Superior temporal gyrus (tissue), 1 donor: ENCODE data around the gene SLC5A2.
A peak's percentile ranks its signal among the peaks of the same experiment; 100 is the strongest.
"Not testable (repeated sequence)": the region's sequence is repeated elsewhere in the genome, so short reads cannot be mapped to it uniquely, and the experiment has no call there.

Experiments used
- DNase-seq: peaks from one replicate; pipeline ENCODE4 v3.0.0-alpha.2; 2016; ENCODE audit errors: extremely low spot score

SLC5A2 gene

DNA sequence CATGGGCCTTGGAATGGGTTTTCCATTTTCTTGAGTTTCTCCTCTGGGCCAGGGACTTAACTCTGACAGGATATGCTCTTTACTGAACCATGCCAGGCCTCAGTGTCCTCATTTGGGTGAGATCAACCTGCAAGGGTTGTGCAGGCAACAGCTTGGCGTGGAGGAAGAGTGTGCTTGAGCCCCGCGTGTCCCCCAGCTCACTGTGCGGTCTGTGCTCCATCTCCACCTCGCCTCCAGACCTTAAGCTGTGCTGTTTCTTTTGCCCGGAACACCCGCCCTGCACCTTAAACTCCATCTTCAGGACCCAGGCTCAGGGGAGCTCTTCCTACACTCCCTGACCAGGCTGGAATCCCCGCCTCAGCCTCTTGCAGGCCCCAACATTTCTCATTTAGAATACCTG lies 15.6 kb downstream of the SLC5A2 start:
- DNase-seq = no peak

- DNase-seq = no peak
These were observed 17.0 kb downstream of the SLC5A2 start for GRCh38 chr16:31499928-31500327.

GRCh38 chr16:31501226-31501965 lies 18.5 kb downstream of the SLC5A2 start:
- DNase-seq = no peak

DNA sequence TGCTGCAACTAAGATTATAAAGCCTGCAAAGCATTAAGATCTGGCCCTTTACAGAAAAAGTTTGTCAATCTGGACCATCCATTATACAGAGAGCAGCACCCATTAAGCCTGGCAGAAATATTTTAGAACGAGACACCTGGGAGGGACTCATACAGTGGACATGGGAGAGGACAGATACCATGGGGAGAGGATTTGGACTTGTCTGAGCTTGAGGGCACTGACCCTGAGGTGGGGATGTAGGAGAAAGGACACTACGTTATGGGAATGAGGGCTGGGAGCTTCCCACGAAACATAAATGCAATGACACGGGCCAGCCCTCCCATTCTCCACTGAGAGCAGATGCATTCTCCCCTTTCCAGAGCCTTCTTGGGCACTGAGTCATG lies 19.0 kb downstream of the SLC5A2 start:
- no peak for DNase-seq

GRCh38 chr16:31502981-31503380 lies 20.1 kb downstream of the SLC5A2 start:
- DNase-seq = no peak

GRCh38 chr16:31503555-31503954 lies 20.6 kb downstream of the SLC5A2 start:
- DNase-seq = not testable (repeated sequence)

- no peak for DNase-seq
These were observed 21.2 kb downstream of the SLC5A2 start for GRCh38 chr16:31504159-31504558.

GRCh38 chr16:31505483-31505882 lies 22.6 kb downstream of the SLC5A2 start:
- DNase-seq = no peak

GRCh38 chr16:31507617-31507928 lies 24.6 kb downstream of the SLC5A2 start:
- no peak for DNase-seq

GRCh38 chr16:31507929-31508705 lies 25.2 kb downstream of the SLC5A2 start, which contains the start of gene RUSF1:
RUSF1 (minus strand) TSS chr16:31508391; CDS start chr16:31508373, 18 bp downstream.
- peak; percentile 93 for DNase-seq

GRCh38 chr16:31508706-31509195 lies 25.8 kb downstream of the SLC5A2 start:
- DNase-seq = no peak

DNA sequence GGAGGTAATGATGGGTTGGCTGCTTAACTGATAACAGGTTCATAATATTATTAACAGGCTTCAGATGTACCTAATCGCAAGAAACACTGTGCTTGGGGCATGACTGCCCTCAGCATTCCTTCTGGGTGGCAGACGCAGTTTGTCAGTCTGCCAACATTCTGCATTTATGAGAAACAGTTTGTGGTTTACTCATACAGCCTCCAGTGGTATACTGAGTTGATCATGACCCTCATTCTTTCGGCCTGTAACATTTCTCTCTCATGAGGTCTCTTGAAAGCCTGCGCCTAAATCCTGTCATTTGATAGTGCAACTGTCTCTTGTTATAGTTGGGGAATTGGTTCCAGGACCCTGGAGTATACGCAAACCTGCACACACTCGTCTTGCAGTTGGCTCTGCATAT lies 30.2 kb downstream of the SLC5A2 start:
- DNase-seq = no peak

DNA sequence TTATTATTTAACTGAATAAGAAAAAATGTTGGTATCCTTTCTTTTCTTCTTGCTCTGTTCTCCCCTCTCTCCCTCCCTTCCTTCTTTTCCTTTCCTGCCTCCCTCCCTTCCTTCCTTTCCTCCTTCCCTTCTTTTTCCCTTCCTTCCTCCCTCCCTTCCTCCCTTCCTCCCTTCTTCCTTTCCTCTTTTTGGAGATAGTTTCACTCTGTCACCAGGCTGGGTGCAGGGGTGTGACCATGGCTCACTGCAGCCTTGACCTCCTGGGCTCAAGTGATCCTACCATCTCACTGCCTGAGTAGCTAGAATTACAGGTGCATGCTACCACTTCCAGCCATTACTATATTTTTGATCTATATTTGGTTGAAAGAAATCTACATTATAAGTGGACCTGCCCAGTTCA lies 31.0 kb downstream of the SLC5A2 start:
- no peak for DNase-seq

- DNase-seq = no peak
These were observed 35.0 kb downstream of the SLC5A2 start for GRCh38 chr16:31517800-31518402.

DNA sequence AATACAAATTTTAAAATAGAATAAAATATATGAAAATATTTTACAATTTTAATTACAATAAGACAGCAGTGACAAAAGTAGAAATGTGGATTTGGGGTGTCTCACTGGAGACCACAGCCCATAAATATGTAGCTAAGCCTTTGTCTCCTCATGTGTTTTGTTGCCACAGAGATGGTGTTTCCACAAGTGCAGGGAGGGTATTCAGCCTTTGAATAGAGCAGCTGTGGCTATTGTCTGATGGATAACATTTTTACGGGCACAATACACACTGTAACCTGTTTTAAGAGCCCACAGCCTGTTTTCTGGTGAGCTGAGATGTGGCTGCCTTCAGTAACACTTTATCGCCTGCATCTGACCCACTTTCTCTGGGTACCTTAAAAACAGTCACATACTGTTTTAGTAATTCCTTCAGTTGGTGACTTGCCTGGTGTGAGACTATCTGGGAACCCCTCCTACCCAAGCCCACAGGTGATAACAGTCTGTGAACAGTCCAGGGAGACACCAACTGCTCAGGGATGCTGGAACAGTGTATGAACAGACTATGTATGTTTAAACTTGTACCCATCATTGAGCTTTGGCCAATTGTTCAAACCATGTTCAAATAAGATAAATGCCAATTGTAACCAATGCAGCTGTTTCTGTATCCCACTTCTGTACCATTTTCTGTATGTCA lies 37.0 kb downstream of the SLC5A2 start:
- no peak for DNase-seq

DNA sequence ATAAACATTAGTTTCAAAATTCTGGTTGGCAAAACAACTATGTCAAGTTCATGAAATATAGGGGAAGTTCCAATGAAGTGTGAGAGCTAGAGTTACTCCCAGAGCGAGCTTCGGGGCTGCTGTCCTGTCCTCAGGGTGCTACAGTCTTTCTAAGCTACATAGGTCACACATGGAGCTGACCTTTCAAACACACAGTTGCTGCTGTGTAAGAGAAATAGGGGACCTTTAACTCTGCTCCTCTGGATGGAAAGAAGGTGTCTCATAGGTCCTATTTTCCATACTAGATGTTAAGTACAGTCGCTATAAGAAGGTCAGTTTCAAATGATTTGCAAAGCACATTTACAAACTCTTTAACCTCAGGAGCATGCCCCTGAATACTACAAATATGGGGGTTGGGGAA lies 38.4 kb downstream of the SLC5A2 start:
- DNase-seq = no peak

- DNase-seq = no peak
These were observed 39.1 kb downstream of the SLC5A2 start for GRCh38 chr16:31522071-31522470.

DNA sequence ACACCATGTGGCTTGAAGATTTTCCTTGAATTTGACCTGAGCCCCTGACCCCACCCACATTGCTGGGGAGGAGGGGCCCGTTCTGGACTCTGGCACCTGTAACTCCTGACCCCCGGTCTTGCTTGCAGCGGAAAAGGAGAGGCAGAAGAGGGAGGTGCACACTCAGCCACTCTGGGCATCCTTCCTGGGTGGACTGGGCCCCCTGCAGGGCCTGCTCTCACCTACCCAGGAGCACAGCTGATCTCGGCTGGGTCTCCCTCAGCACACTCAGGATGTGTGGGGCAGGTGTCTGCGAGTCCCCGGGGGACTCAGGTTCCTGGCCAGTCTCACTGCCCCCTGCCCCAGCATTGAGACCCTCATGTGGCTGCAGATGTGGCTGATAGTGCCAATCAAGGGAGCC lies 40.8 kb downstream of the SLC5A2 start:
- not testable (repeated sequence) for DNase-seq

DNA sequence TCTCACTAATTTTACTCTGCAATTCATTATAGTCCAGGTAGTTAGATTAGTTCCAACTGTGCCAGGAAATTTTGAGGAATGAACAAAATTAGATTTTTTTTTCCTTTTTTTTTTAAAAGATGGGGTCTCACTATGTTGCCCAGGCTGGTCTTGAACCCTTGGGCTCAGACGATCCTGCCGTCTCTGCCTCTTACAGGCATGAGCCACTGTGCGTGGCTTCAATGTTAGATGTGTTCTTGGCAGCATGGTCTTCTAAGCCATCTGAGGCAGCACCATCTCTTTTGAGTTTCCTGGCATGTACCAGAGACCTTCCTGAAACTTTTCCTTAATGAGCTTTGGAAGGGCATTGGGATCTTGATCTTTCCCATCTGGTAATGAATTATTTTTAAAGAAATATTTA lies 42.2 kb downstream of the SLC5A2 start:
- no peak for DNase-seq

DNA sequence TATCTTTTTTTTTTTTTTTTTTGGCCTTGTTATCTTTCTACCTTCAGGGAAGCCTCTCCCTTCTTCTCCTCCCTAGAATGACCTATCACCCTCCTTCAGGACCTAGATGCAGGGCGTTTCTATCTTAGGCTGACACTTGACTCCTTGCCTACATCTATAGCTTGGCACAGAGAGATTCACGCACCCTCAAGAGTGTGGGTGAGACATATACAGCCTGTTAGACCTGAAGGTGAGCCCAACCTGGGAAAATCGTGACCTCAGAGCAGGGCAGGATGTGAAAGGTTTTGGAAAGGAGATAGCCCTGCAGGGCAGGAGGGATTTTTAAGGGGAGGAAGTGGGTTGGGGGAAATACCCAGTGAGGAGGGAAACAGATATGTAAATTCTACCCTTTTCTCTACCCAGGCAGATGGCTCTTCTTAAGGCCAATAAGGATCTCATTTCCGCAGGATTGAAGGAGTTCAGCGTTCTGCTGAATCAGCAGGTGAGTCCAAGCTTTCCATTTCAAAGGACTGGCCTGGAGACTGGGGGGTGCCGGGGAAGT lies 44.9 kb downstream of the SLC5A2 start, which contains the start of gene AHSP:
AHSP (plus strand) TSS at position 167 of the 541 bp plus-strand sequence; CDS start at position 407, 240 bp downstream.
- DNase-seq = no peak

DNA sequence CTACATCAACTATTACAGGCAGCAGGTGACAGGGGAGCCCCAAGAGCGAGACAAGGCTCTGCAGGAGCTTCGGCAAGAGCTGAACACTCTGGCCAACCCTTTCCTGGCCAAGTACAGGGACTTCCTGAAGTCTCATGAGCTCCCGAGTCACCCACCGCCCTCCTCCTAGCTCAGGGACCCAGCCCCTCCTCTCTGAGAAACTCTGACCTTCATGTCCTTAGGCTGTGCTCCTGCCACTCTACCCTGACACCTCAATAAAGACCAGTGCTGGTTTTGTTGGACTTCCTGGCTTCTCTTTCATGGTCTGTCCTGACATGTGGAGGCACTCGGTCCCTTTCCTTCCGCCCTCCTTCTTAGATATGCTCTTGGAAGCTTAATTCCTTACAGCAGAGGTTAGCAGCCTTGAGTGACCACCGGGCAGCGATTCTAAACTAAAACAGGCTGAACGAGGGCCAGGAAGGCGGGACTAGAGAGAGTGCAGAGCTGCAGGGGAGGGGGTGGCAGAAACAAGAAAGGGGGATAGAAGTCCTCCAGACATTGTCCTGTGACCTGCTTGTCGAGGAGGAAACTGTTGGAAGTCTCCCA lies 45.7 kb downstream of the SLC5A2 start:
- no peak for DNase-seq
